ENCODE measurements around the gene COX5B.

DNA sequence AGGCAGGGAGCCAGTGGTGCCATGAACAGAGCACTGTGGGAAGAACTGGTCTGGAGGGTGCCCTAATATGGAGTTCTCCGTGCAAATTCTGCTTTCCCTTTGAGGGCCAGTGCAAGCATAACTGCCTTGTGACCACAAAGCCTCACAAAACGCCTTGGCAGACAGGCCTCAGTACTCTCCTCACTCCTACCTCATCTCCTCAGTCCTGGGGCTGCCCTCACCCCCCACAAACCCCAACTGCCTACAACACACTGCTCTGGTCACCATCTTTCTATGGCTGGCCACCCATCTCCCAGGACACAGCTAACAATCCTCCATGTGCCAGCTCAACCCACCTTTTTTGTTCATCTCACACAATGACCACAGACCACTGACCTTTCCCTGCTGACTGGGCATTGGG is 8.9 kb downstream of the COX5B start:
- TF ChIP-seq, protein P1, sequence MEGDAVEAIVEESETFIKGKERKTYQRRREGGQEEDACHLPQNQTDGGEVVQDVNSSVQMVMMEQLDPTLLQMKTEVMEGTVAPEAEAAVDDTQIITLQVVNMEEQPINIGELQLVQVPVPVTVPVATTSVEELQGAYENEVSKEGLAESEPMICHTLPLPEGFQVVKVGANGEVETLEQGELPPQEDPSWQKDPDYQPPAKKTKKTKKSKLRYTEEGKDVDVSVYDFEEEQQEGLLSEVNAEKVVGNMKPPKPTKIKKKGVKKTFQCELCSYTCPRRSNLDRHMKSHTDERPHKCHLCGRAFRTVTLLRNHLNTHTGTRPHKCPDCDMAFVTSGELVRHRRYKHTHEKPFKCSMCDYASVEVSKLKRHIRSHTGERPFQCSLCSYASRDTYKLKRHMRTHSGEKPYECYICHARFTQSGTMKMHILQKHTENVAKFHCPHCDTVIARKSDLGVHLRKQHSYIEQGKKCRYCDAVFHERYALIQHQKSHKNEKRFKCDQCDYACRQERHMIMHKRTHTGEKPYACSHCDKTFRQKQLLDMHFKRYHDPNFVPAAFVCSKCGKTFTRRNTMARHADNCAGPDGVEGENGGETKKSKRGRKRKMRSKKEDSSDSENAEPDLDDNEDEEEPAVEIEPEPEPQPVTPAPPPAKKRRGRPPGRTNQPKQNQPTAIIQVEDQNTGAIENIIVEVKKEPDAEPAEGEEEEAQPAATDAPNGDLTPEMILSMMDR (IDR thresholded peaks at IDR 0.05; ENCODE audit: insufficient read depth, low read length): no peak
- TF ChIP-seq, protein P2, sequence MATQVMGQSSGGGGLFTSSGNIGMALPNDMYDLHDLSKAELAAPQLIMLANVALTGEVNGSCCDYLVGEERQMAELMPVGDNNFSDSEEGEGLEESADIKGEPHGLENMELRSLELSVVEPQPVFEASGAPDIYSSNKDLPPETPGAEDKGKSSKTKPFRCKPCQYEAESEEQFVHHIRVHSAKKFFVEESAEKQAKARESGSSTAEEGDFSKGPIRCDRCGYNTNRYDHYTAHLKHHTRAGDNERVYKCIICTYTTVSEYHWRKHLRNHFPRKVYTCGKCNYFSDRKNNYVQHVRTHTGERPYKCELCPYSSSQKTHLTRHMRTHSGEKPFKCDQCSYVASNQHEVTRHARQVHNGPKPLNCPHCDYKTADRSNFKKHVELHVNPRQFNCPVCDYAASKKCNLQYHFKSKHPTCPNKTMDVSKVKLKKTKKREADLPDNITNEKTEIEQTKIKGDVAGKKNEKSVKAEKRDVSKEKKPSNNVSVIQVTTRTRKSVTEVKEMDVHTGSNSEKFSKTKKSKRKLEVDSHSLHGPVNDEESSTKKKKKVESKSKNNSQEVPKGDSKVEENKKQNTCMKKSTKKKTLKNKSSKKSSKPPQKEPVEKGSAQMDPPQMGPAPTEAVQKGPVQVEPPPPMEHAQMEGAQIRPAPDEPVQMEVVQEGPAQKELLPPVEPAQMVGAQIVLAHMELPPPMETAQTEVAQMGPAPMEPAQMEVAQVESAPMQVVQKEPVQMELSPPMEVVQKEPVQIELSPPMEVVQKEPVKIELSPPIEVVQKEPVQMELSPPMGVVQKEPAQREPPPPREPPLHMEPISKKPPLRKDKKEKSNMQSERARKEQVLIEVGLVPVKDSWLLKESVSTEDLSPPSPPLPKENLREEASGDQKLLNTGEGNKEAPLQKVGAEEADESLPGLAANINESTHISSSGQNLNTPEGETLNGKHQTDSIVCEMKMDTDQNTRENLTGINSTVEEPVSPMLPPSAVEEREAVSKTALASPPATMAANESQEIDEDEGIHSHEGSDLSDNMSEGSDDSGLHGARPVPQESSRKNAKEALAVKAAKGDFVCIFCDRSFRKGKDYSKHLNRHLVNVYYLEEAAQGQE (IDR thresholded peaks at IDR 0.05; ENCODE audit: insufficient replicate concordance, low read depth): no peak

Measured in HL-60 (cell line).